Left lobe of liver (tissue), 2 donors: ENCODE measurements around the gene PPM1H. TPM values are rescaled to one million over a fixed set of nuclear protein-coding genes. Genes with fewer than 3 reads are reported as not detected.
"Not testable (repeated sequence)": the region's sequence is repeated elsewhere in the genome, so short reads cannot be mapped to it uniquely, and the experiment has no call there.

Source experiments
- ATAC-seq: fragments of 200-7000 bp; cut with Tn5 transposase; one replicate; pipeline ENCODE4 v1.9.1; 2020; ENCODE audit warnings: mild to moderate bottlenecking, moderate library complexity
- DNase-seq: peaks from one replicate; pipeline ENCODE4 v3.0.0-alpha.2; 2020; ENCODE audit warnings: low spot score
- total RNA-seq: library from RNA; stranded (reverse); gene quantifications from one replicate; pipeline ENCODE4 v1.2.1, GENCODE V29; 2021
- donor health status: DM: no; HTN: no; CAD: no; lungs with moderate emphysema.
- donor health status: DM: no; HTN: yes; CAD: no.

Gene PPM1H, protein sequence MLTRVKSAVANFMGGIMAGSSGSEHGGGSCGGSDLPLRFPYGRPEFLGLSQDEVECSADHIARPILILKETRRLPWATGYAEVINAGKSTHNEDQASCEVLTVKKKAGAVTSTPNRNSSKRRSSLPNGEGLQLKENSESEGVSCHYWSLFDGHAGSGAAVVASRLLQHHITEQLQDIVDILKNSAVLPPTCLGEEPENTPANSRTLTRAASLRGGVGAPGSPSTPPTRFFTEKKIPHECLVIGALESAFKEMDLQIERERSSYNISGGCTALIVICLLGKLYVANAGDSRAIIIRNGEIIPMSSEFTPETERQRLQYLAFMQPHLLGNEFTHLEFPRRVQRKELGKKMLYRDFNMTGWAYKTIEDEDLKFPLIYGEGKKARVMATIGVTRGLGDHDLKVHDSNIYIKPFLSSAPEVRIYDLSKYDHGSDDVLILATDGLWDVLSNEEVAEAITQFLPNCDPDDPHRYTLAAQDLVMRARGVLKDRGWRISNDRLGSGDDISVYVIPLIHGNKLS
- 8.0 TPM for total RNA-seq

- DNase-seq = peak; percentile 95
- ATAC-seq = peak; percentile 93
Measured at GRCh38 chr12:62934799-62935674, at the start of gene PPM1H. PPM1H (minus strand) TSS chr12:62935150; CDS start chr12:62934736, 414 bp downstream.

DNA sequence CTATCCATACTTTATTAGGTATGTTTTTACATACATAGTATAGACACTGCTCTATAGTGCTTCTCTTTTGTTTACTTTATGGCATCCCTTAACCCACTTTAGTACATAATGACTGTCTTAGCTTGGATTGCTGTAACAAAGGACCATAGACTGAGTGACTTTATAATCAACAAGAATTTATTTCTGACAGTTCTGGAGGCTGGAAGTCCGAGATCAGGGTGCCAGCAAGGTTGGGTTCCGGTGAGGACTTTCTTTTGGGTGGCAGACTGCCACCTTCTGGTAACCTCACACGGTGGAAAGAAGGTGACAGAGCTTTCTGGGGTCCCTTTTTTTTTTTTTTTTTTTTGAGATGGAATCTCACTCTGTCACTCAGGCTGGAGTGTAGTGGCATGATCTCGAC is 48.6 kb upstream of the PPM1H start:
- DNase-seq = no peak
- ATAC-seq = peak; percentile 70

- no peak for ATAC-seq
- DNase-seq = no peak
Measured at GRCh38 chr12:62978768-62979167, 43.8 kb upstream of the PPM1H start.

- DNase-seq (no peak), ATAC-seq (no peak)
Measured at GRCh38 chr12:62977883-62978282, 42.9 kb upstream of the PPM1H start.

- ATAC-seq = no peak
- no peak for DNase-seq
Measured at GRCh38 chr12:62977418-62977817, 42.5 kb upstream of the PPM1H start.

- ATAC-seq (no peak), DNase-seq (no peak)
Measured at GRCh38 chr12:62976110-62976662, 41.2 kb upstream of the PPM1H start.

GRCh38 chr12:62971769-62972525 is 37.0 kb upstream of the PPM1H start:
- ATAC-seq = no peak

DNA sequence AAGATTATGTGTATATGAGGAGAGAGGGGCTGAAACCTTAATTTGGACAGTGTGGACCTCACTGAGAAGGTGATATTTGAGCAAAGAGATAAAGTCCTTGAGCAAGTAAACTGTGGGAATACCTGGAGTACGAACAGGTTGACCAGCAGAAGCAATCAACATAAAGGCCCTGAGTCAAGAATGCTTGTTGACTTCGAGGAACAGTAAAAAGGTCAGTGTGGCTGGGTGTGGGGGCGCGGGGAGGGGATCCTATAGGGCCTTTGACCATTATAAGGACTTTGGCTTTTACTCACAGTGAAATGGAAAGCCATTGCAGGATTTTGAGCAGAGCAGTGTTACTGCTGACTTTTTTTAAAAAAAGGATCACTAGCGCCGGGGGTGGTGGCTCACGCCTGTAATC is 34.7 kb upstream of the PPM1H start:
- ATAC-seq (no peak), DNase-seq (no peak)

More at GRCh38 chr12:62971769-62972525, 37.0 kb upstream of the PPM1H start:
- no peak for DNase-seq

DNA sequence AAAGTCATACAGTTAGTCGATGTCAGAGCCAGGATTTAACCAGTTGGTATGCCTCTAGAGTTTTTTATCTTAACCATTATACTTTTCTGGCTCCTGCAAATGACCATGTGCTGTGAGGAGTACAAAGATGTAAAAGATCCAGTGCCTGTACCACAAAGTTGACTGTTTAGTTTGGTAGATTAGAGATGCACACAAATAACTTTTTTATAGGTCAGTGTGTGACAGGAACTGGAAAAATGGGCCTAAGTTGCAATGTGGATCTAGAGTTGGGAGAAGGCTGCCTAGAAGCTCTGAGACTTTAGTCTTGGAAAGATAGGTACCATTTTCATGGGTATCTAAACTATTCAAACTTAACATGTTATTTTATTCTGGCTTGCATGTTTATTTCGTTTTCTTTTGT is 32.8 kb upstream of the PPM1H start:
- DNase-seq (no peak), ATAC-seq (no peak)

DNA sequence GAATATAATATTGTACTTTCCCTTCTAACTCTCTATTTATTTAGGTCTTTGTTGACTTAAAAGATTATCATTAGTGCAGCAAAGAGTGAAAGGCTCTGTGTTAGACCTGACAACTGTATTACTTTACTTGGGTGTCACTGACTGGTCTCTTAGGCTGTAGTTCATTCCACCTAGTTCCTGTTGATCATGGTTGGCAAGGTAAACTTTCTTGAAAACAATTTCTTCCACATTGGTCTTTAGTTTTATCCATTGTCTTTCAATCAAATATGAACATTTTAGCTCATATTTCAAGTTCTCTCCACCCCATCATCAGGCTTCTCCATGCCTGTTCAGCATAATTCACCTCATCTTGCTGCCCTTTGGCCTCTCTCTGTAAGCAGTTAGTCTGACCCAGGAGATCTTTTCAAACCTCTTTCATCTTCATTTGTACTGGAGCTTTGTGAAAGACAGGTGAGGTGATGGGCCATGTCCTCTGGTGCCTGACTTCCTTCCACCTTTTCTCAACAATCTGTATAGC is 32.1 kb upstream of the PPM1H start:
- ATAC-seq (no peak), DNase-seq (no peak)

- not testable (repeated sequence) for ATAC-seq, DNase-seq
Measured at GRCh38 chr12:62966446-62966989, 31.6 kb upstream of the PPM1H start.

DNA sequence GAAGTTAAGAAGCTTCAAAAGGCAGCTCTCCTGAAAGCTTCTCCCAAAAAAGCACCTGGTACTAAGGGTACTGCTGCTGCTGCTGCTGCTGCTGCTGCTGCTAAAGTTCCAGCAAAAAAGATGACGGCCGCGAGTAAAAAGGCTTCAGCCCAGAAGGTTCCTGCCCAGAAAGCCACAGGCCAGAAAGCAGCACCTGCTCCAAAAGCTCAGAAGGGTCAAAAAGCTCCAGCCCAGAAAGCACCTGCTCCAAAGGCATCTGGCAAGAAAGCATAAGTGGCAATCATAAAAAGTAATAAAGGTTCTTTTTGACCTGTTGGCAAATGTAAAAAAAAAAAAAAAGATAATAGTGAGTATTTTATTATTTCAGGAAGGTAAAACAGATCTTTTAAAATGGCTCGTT is 30.8 kb upstream of the PPM1H start:
- ATAC-seq, DNase-seq: not testable (repeated sequence)

DNA sequence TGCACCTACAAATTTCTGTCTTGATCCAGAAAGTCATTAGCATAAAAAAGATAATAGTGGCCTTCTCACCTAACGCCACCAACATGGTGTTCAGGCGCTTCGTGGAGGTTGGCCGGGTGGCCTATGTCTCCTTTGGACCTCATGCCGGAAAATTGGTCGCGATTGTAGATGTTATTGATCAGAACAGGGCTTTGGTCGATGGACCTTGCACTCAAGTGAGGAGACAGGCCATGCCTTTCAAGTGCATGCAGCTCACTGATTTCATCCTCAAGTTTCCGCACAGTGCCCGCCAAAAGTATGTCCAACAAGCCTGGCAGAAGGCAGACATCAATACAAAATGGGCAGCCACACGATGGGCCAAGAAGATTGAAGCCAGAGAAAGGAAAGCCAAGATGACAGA is 30.3 kb upstream of the PPM1H start:
- DNase-seq = not testable (repeated sequence)
- ATAC-seq = peak; percentile 47

GRCh38 chr12:62963486-62964041 is 28.6 kb upstream of the PPM1H start:
- DNase-seq = no peak
- ATAC-seq = no peak

- ATAC-seq = no peak
- DNase-seq = no peak
Measured at GRCh38 chr12:62960324-62960723, 25.4 kb upstream of the PPM1H start.

DNA sequence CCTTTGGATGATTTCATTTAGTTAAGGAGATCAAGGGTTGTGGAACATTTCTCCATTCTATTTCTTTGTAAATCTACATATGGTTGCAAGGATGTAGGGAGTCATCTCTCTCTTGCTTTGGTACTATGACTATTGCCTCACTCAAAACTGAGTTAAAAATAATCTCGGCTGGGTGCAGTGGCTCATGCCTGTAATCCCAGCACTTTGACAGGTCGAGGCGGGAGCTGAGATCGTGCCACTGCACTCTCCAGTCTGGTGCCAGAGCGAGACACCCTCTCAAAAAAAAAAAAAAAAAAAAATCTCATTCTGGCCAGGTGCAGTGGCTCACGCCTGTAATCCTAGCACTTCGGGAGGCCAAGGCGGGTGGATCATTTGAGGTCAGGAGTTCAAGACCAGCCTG is 24.8 kb upstream of the PPM1H start:
- ATAC-seq (no peak), DNase-seq (no peak)

DNA sequence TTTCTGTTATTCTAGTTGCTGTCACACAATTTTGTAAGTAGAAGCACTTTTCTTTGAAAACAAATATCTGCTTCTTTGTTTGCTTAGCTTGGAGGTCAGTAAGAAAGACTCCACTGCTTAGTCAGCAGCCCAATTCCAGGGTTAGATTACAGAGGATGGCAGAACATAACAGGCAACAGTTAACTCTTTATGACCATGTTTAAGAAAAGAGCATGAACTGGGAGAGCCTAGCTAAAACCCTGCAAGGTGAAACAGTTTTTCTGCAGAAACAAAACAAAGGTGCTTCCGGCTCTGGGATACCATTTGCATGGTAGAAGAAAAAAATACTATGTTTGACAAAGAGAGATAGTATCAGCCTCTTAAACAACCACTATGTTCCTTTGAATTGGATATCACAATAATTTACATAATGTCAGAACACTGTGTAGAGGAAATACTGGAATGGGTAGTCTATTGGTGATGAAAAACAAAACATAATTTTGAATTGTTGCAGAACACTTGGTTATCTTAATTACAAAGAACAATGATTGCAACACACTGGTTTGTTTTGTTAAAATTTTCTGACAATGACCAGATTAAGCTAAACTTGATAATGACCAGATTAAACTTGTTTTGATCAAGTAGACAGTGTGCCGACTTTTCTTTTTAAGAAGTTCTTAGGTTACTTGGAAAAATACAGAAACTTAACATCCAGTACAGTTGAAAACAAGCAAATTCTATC is 22.4 kb upstream of the PPM1H start:
- ATAC-seq (peak; percentile 92), DNase-seq (no peak)

GRCh38 chr12:62955678-62956077 is 20.7 kb upstream of the PPM1H start:
- DNase-seq (no peak), ATAC-seq (no peak)

DNA sequence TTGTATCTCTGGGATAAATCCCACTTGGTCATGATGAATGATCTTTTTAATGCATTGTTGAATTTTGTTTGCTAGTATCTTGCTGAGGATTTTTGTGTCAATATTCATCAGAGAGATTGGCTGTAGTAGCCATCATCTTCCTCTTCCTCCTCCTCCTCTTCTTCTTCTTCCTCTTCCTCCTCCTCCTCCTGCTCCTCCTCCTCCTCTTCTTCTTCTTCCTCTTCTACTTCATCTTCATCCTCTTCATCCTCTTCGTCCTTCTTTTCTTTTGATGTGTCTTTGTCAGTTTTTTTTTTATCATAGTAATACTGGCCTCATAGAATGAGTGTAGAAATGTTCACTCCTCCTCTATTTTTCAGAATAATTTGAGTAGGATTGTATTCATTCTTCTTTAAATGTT is 15.4 kb upstream of the PPM1H start:
- no peak for DNase-seq
- no peak for ATAC-seq
